ENCODE results near the gene TMEM92.

Gene TMEM92

DNA sequence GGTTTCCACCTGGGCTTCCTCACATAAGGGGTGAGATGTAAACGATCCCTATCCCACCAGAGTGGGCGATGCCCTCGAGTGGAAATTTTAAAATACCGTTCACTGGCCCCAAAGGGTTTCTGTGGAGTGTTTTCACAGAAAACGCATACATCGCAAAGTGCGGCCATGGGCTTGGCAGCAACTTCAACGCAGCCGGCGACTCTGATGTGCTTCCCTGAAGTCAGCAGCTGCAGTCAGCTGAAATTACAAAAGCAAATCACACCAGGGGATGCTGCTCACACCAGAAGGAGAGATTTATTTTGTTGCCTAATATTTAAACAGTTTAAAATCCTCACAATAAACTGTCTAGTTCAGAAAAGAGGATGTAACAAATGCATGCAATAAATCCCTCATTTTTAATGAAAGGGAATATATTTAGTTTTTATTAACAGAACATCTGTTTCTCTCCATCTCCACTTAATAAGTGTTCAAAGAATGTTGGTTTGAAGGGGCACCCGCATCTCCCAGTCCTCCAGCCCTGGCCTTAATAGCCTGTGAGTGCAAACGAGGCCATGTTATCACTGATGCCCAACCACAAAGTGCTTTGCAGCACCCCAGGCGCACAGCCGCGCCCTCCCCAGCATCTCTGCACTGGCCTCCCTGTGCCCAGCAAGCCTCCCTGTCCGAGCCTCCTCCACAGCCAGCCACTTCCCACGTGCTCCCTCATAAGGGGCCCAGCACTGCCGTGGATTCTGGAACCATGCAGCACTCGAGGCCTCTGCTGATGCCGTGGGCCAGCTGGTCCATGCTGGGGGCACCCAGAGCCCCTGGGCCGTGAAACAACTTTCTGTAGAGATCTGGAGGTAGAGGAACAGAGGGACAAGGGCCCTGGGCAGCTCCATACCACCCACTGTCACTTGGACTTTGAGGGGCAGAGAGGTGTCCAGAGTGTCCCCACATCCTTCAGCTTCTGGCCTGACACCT is 54.4 kb downstream of the TMEM92 start:
- DNase-seq (ENCODE audit: low read depth, low spot score) = no peak

- no peak for DNase-seq (ENCODE audit: low read depth, low spot score)
Measured at GRCh38 chr17:50329716-50330115, 55.5 kb downstream of the TMEM92 start.

DNA sequence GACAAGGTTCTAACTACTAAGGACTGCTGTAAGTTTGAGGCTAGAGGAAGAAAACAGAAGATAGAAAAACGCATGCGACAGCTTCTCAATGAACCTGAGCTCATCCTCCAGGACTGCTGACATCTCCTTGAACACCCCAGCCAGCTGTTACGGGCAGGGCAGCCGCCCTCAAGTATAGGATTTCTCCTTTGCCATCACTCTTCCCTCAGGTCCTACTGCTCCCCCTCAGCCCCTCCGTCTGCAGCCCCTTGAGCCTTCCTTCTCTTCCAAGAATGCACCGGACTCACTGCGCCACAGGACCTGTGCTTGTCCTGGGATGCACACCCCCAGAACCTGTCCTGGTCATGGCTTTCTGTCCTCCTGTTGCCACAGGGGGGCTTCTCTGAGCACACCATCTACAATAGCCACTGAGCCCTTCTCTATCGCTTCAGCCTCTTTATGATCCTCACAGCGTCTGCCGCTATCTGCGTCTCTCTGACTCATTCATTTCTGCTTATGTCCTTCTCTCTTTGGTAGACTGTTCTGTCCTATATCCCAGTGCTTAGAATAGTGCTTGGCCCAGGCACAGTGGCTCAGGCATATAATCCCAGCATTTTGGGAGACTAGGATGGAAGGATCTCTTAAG is 56.0 kb downstream of the TMEM92 start:
- DNase-seq (ENCODE audit: low read depth, low spot score) = no peak

Data from smooth muscle cell of the brain vasculature (primary cell).